IPS DF 4.7 (cell line): ENCODE data around the gene MYH9.
"Not testable (repeated sequence)": the region's sequence is repeated elsewhere in the genome, so short reads cannot be mapped to it uniquely, and the experiment has no call there.

Experiments
- DNase-seq: peaks from one replicate; pipeline ENCODE4 v3.0.0-alpha.2; 2013; ENCODE audit warnings: low spot score; ENCODE audit errors: extremely low read depth

The MYH9 gene

DNA sequence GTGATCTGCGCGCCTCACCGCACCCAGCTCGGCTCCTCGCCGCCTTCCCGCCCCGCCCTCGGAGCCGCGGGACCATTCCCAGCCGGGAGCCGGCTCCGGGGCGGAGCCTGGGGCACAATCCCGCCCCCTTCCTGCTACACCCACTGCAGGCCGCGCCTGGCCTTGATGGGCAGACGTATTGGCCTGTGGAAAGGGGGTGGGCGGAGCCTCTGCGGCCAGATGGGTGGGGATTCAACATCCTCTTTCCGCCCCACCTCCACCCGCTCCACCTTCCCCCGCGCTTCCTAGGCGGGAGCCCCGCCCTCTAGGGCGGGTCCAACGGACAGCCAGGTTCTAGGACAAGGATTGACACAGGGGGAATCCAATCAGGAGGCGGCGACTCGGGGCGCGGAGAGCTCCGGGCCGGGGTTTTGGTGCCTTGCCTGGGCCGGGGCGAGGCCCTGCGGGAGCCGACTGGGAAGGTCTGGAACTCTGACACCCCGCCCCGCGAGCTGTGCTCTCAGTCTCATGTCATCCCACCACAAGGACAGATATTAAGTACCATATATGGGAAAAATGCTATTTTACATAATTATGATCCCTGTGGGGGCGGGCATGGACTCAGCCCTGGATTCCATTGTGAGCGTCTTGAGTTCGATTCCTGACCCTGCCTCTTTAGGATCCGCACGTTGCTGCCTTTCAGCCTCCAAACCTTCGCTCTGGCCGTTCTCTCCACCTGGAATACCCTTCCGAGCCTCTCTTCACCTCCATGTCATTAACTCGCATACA is at the start of gene MYH9:
Gene MYH9 (minus strand): TSS at position 9 of the 768 bp plus-strand sequence. CDS start 38,731 bp downstream, outside the sequence.
- DNase-seq, result peak; percentile 96

DNA sequence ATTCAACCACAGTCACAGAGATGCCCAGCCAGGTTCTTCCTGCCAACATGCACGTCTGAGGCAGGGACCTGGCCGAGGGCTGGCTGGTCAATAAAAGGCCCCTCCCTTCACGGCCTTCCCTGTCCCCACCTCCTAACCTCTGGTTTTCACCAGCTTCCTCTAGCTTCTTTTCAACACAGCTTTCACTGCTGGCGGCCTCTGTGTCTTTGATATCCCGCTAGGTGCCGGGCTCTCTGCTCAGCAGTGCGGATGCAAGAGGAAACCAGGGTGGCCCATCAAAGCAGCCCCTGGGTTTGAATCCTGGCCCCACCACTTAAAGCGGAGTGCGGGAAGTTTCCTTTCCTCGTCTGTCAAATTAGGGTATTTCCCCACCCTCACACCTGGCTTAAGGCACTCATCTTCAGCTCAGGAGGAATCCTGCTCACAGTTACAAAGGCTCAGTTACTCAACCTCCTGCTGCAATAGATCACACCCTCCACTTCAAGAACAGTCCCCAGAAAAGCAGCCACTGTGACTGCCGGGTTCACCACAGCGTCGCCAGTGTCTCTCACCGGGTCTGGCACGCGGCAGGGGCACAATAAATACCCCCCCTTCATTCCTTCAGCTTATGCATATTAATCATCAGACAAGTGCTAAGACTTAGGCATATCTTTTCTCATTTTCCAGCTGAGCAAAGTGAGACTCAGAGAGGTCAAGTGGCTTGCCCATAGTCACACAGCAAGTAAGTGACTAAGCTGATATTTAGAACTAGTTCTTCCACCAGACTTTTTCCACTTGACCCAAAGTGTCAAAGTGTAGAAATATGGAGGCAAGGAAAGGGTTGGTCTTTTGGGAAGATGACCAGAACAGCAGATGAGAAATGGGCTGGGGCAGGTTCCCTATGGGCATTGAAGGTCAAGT is 48.0 kb upstream of the MYH9 start:
- no peak for DNase-seq

DNA sequence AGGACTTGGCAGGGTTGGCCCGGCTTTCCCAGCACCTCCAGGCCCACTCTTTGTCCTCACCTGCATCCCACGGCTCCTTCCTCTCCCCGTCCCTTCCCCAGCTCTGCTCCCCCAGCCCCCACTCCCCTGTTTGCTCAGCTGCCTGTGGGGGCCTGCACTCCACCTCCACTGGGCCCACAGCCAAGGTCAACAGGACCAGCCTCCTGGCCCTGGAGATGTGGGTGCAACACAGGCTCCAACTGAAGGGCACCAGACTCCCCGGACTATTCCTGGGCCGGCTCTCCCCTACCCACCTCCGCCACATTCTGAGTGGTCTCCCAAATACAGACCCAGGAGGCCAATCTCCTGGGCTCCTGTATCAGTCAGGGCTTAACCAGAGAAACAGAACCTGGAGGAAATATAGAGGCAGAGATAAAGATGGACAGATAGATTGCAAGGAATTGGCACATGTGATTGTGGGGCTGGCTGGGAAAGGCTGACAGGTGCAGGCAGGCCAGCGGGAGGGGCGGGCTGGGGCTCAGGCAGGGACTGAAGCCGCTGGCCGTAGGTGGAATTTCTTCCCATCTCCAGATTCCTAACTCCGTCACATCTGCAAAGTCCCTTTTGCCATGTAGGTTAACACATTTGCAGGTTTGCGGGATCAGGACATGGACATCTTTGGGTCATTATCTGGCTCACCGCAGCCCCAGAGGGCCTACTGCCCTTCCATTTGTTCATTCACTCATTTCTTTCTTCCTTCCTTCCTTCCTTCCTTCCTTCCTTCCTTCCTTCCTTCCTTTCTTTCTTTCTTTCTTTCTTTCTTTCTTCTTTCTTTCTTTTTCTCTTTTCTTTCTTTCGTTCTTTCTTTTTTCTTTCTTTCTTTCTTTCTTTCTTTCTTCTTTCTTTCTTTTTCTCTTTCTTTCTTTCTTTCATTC is 45.8 kb upstream of the MYH9 start:
- no peak for DNase-seq

DNA sequence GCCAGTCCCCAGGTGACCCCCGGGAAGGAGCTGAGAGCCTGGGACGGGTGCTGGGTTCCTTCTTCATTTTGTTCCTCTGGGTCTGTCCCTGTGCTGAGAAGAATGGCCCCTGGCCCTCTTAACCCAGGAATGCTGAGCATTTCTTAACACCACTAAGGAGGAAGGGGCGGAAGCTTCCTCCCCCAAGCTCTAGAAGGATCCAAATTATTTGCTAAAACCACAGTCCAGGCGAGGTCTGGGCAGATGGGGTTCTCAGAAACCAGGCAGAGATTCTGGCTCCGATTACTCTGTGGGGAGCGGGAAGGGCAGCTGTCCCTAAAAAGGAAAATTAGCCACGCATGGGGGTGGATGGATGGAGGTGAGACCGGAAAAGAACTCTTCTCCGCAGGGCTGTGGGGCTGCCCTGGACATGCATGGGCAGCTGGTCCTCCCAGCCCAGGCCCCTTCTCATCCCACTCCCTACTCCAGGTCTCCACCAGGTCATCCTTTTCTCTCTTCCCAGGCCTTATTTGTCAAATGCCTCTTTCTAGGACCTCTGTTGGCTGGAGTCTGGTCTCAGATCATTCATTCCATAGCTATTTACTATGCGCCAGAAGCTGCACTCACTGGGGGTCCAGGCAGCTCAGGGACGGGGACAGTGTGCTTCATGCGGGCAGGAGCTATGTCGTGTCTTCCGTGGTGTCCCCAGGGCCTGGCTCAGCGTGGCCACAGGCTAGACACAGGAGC is 45.0 kb upstream of the MYH9 start:
- DNase-seq, result no peak

GRCh38 chr22:36431977-36432376 is 44.2 kb upstream of the MYH9 start:
- DNase-seq, result no peak

GRCh38 chr22:36430863-36431262 is 43.1 kb upstream of the MYH9 start:
- no peak for DNase-seq

- not testable (repeated sequence) for DNase-seq
Observed at GRCh38 chr22:36427952-36428351, 40.2 kb upstream of the MYH9 start.

- DNase-seq, result no peak
Observed at GRCh38 chr22:36425977-36426523, 38.3 kb upstream of the MYH9 start.

GRCh38 chr22:36424901-36425579 is 37.3 kb upstream of the MYH9 start:
- no peak for DNase-seq

- not testable (repeated sequence) for DNase-seq
Observed at GRCh38 chr22:36424466-36424865, 36.7 kb upstream of the MYH9 start.

- no peak for DNase-seq
Observed at GRCh38 chr22:36423461-36424404, 36.0 kb upstream of the MYH9 start.

DNA sequence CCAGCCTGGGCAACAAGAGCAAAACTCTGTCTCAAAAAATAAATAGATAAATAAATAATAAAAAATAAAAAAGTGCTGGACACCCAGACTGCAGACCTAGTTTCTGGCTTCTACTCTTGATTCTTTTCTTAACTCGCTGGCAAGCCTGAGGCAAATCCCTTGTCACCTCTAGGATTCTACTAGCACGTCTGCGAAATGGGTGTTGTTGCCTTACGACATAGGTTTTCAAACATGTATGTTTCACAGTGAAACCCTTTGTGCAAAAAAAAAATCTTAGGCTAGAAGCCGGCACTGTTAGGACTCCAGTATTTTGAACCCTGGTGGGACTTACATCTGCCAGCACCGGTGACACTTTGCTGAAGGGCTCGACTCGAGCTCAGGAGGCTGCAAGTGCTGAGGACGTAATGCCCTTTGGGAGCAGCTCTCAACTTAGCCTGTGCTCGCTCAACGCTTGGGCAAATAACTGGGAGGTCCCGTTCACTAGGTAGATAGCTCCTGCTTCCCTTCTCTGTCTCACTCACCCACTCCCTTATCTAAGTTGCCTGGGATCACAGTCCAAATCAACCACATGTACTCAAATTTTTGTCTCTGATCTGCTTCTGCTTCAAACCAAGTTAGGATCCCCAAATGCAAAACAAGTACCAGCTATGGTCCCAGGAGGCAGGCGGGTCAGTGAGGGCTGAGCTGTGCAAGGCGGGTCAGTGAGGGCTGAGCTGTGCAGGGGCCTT is 34.7 kb upstream of the MYH9 start:
- no peak for DNase-seq

DNA sequence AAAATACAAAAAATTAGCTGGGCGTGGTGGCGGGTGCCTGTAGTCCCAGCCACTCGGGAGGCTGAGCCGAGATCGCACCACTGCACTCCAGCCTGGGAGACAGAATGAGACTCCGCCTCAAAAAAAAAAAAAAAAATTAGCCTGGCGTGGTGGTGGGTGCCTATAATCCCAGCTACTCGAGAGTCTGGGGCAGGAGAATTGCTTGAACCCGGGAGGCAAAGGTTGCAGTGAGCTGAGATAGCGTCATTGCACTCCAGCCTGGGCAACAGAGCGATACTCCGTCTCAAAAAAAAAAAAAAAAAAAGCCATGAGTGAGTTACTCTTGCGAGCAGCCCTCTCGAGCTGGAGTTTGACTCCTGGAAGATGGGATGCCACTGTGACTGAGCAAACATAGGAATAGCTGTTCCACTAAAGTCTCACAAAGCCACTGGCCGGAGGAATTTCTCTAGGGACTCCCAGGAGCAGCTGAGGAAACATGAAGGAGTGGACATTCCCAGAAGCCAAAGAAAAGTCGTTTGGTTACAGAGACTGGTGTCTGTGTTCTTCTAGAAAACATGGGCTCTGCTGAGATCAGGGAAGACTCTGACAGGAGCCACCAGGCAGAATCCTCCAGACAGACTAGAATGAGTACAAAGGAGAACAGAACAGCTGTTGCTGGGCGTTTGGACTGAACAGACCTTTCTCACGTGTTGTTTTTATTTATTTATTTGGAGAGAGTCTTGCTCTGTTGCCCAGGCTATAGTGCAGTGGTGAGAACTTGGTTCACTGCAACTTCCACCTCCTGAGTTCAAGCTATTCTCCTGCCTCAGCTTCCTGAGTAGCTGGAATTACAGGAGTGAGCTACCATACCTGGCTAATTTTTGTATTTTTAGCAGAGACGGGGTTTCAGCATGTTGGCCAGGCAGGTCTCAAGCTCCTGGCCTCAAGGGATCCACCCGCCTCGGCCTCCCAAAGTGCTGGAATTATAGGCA is 32.4 kb upstream of the MYH9 start:
- no peak for DNase-seq

DNA sequence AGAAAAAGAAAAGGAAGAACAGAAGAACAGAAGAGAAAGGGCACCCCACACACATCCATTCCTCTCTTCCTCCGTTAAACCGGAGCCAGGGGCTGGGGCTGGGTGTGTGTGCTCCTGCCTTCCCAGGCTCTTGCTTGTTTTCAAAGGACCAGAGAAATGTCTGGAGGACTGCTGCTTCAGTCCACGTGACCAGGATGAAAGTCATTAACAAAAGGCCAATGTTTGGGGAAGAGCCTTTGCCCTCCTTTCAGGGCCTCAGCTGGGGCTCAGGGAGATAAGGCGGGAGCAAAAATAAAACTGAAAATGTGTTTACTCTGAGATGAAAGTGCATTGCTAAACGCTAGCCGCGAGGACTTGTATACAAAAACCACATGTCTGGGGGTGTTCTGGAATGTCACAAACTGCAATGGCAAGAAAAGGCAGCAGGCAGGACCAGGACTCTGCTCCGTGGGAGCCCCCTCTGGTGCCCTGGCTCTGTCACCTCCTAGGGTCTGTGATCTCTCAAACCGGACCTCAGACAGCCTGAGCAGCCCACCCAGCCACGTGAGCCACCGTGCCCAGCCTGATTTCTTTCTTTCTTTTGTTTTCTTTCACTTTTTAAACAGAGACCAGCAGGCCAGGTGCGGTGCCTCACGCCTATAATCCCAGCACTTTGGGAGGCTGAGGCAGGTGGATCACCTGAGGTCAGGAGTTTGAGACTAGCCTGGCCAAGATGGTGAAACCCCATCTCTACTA is 31.6 kb upstream of the MYH9 start:
- no peak for DNase-seq

- DNase-seq, result no peak
Observed at GRCh38 chr22:36417281-36417686, 29.5 kb upstream of the MYH9 start.
